DOHH2 (cell line): ENCODE measurements around the gene ATP8B4.

Experiments used
- H3F3A ChIP-seq: fragments of 200-600 bp; sonication (generic), shearing (Covaris generic); 2 replicates; pipeline ENCODE4 v1.6.0; 2016; ENCODE audit warnings: antibody characterized with exemption, mild to moderate bottlenecking; ENCODE audit not compliant: control insufficient read depth, insufficient read depth
- H3K27ac ChIP-seq: fragments of 200-600 bp; sonication (generic); 2 replicates; pipeline ENCODE4 v1.5.1; 2014; ENCODE audit warnings: low read depth, mild to moderate bottlenecking, low read length, moderate library complexity
- H3K27me3 ChIP-seq: fragments of 200-600 bp; sonication (generic); 2 replicates; pipeline ENCODE4 v1.6.1; 2014; ENCODE audit warnings: mild to moderate bottlenecking, low read length, mixed read lengths; ENCODE audit not compliant: control insufficient read depth
- H3K36me3 ChIP-seq: fragments of 200-600 bp; sonication (generic); 2 replicates; pipeline ENCODE4 v1.6.1; 2014; ENCODE audit warnings: mild to moderate bottlenecking, low read length, moderate library complexity, mixed read lengths; ENCODE audit not compliant: control insufficient read depth
- H3K4me1 ChIP-seq: fragments of 200-600 bp; sonication (generic); 2 replicates; pipeline ENCODE4 v1.6.1; 2014; ENCODE audit warnings: mild to moderate bottlenecking, low read length, mixed read lengths; ENCODE audit not compliant: control insufficient read depth
- H3K4me2 ChIP-seq: fragments of 200-600 bp; sonication (generic); 2 replicates; pipeline ENCODE4 v1.6.0; 2014; ENCODE audit warnings: mild to moderate bottlenecking, low read length, moderate library complexity
- H3K4me3 ChIP-seq: fragments of 200-600 bp; sonication (generic); 2 replicates; pipeline ENCODE4 v1.5.1; 2014; ENCODE audit warnings: mild to moderate bottlenecking, low read length, mixed read lengths
- H3K79me2 ChIP-seq: fragments of 200-600 bp; sonication (generic); 2 replicates; pipeline ENCODE4 v1.6.1; 2014; ENCODE audit warnings: mild to moderate bottlenecking, low read length, mixed read lengths; ENCODE audit not compliant: control insufficient read depth
- H3K9me2 ChIP-seq: fragments of 200-600 bp; sonication (generic); replicated peaks from 2 replicates; pipeline ENCODE4 v1.6.1; 2014; ENCODE audit warnings: mild to moderate bottlenecking, low read length, mixed read lengths; ENCODE audit not compliant: control insufficient read depth
- H3K9me3 ChIP-seq: fragments of 200-600 bp; sonication (generic); 2 replicates; pipeline ENCODE4 v1.6.1; 2014; ENCODE audit warnings: antibody characterized with exemption, low read length, mixed read lengths; ENCODE audit not compliant: control insufficient read depth, insufficient read depth
- H4K20me1 ChIP-seq: fragments of 200-600 bp; sonication (generic); 2 replicates; pipeline ENCODE4 v1.6.0; 2014; ENCODE audit warnings: low read depth, mild to moderate bottlenecking, antibody characterized with exemption, low read length, moderate library complexity; ENCODE audit not compliant: control insufficient read depth, insufficient read depth
- EZH2phosphoT487 ChIP-seq: fragments of 200-600 bp; sonication (generic); IDR thresholded peaks from 2 replicates; pipeline ENCODE4 v1.6.1; 2017; ENCODE audit warnings: borderline replicate concordance, mild to moderate bottlenecking, antibody characterized with exemption, low read length, moderate library complexity, mixed read lengths
- TF ChIP-seq, protein P1 (sequence below): fragments of 200-600 bp; sonication (generic); IDR thresholded peaks from one replicate; pipeline ENCODE4 v1.5.1; 2014; ENCODE audit warnings: antibody characterized with exemption, mild to moderate bottlenecking, low read depth, low read length; ENCODE audit not compliant: poor library complexity, severe bottlenecking

Gene ATP8B4

DNA sequence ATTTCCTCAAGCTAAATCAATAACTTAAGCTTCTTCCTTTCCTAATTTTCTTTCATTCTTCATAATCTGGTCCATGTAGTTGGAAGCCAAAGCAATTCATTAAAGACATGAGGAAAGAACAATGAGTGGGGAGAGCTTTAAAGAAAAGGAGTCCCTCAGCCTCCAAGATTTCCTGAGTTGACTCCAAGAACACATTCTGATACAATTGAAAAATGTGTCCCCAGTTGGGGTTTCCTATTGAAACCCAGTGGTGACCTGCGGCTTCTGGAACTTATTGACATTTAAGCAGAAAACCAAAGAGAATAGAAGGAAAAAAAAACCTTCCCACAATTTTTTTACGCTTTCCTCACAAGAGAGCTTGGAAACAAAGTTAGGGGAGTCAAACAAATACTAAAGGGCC is 37.0 kb downstream of the ATP8B4 start:
- no peaks in the 10 kb centered on the region for H3K27me3 ChIP-seq
- TF ChIP-seq, protein P1, sequence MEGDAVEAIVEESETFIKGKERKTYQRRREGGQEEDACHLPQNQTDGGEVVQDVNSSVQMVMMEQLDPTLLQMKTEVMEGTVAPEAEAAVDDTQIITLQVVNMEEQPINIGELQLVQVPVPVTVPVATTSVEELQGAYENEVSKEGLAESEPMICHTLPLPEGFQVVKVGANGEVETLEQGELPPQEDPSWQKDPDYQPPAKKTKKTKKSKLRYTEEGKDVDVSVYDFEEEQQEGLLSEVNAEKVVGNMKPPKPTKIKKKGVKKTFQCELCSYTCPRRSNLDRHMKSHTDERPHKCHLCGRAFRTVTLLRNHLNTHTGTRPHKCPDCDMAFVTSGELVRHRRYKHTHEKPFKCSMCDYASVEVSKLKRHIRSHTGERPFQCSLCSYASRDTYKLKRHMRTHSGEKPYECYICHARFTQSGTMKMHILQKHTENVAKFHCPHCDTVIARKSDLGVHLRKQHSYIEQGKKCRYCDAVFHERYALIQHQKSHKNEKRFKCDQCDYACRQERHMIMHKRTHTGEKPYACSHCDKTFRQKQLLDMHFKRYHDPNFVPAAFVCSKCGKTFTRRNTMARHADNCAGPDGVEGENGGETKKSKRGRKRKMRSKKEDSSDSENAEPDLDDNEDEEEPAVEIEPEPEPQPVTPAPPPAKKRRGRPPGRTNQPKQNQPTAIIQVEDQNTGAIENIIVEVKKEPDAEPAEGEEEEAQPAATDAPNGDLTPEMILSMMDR = no peak
- no peak for TF ChIP-seq EZH2phosphoT487
- no peaks in the 10 kb centered on the region for H3K36me3 ChIP-seq
- H3K9me3 ChIP-seq = no peaks in the 10 kb centered on the region
- no peak overlapping the region for H3K4me3 ChIP-seq
- no peaks in the 10 kb centered on the region for H3K4me1 ChIP-seq
- no peaks in the 10 kb centered on the region for H3K79me2 ChIP-seq
- no peak overlapping the region for H3K27ac ChIP-seq
- H3K4me2 ChIP-seq = no peak overlapping the region
- H4K20me1 ChIP-seq = no peaks in the 10 kb centered on the region
- H3F3A ChIP-seq = no peaks in the 10 kb centered on the region
- H3K9me2 ChIP-seq = no peaks in the 10 kb centered on the region

DNA sequence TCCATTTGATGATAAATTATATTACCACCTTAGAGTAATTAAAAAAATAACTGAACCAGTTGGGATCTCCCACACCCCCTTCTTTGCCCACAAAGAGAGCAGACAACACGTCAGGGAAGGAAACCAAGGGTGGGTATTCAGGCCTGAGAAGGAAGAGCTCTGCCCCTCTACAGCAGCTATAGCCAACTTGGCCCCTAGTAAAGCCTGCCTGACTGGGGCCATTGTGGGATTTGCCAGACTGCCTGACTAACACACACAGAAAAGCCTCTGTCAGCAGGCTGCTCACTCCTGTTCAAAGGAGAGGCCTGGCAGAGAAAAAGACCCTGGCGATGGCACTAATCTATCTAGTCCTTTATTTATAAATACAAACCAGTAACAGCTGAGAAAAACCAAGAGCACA is 41.4 kb downstream of the ATP8B4 start:
- TF ChIP-seq EZH2phosphoT487 = no peak
- TF ChIP-seq, protein P1 = no peak
- no peaks in the 10 kb centered on the region for H3K4me1 ChIP-seq
- no peaks in the 10 kb centered on the region for H3K79me2 ChIP-seq
- no peak overlapping the region for H3K4me3 ChIP-seq
- H3K9me2 ChIP-seq = no peaks in the 10 kb centered on the region
- H3K27me3 ChIP-seq = no peaks in the 10 kb centered on the region
- no peaks in the 10 kb centered on the region for H3K9me3 ChIP-seq
- no peaks in the 10 kb centered on the region for H4K20me1 ChIP-seq
- H3K27ac ChIP-seq = no peak overlapping the region
- no peaks in the 10 kb centered on the region for H3F3A ChIP-seq
- H3K36me3 ChIP-seq = no peaks in the 10 kb centered on the region
- no peak overlapping the region for H3K4me2 ChIP-seq

DNA sequence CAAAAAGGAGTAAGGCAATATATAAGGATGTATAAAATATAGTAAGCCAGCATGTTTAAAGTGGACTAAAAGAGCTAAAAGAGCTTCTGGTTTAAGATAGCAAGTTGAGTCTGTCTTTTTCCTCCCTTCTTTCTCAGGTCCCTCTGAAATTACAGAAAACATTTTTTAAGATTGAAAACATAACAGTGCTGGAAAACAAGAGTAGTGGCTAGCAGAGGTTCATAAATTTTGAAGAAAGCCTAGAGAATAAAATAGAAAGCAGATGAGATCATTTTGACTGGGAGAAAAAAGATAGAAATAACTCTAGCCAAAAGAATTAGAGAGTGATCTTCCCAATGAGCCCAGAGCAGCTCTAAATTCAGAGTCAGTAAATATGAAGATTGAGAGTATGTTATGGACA is 41.9 kb downstream of the ATP8B4 start:
- H3K9me3 ChIP-seq = no peaks in the 10 kb centered on the region
- no peaks in the 10 kb centered on the region for H3K4me1 ChIP-seq
- H3F3A ChIP-seq = no peaks in the 10 kb centered on the region
- no peak for TF ChIP-seq EZH2phosphoT487
- TF ChIP-seq, protein P1 = no peak
- H3K4me3 ChIP-seq = no peak overlapping the region
- no peaks in the 10 kb centered on the region for H3K36me3 ChIP-seq
- H3K27ac ChIP-seq = no peak overlapping the region
- no peaks in the 10 kb centered on the region for H3K9me2 ChIP-seq
- H3K79me2 ChIP-seq = no peaks in the 10 kb centered on the region
- H3K27me3 ChIP-seq = no peaks in the 10 kb centered on the region
- no peak overlapping the region for H3K4me2 ChIP-seq
- H4K20me1 ChIP-seq = no peaks in the 10 kb centered on the region

DNA sequence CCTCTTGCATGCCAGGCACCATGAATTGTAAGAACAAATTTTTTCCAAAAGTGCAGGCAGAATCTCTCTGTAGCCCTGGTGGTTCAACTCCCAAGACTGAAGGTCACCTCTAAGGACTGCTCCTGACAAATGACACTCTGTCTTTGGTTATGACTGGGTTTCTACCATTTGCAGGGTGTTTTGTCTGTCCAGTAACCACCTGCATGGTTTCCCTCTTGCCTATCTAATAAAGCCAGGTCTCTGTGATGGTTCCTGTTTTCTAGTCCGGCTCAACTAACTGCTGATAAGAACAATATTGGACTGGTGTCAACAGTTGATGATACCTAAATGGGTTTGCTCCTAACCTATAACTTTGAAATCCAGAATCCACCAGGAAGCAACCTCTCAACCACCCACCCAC is 43.7 kb downstream of the ATP8B4 start:
- no peaks in the 10 kb centered on the region for H3K79me2 ChIP-seq
- no peak for TF ChIP-seq EZH2phosphoT487
- TF ChIP-seq, protein P1 = no peak
- H3K27me3 ChIP-seq = no peaks in the 10 kb centered on the region
- H3K9me2 ChIP-seq = no peaks in the 10 kb centered on the region
- no peaks in the 10 kb centered on the region for H3K9me3 ChIP-seq
- H3K36me3 ChIP-seq = no peaks in the 10 kb centered on the region
- no peaks in the 10 kb centered on the region for H3K4me1 ChIP-seq
- no peaks in the 10 kb centered on the region for H4K20me1 ChIP-seq
- H3K4me3 ChIP-seq = no peak overlapping the region
- no peak overlapping the region for H3K27ac ChIP-seq
- H3K4me2 ChIP-seq = no peak overlapping the region
- H3F3A ChIP-seq = no peaks in the 10 kb centered on the region
